Kidney epithelial cell (primary cell): Measurements from ENCODE around the gene SIX1. TPM values are rescaled to one million over a fixed set of nuclear protein-coding genes. Genes with fewer than 3 reads are reported as not detected.

ENCODE experiments used
- DNase-seq: peaks from one replicate; pipeline ENCODE4 v3.0.0-alpha.2; 2010; ENCODE audit warnings: low read depth
- H3K27me3 ChIP-seq: 2 replicates; pipeline ENCODE4 v1.6.0; 2011; ENCODE audit warnings: low read length; ENCODE audit not compliant: control insufficient read depth, insufficient read depth
- H3K36me3 ChIP-seq: 2 replicates; pipeline ENCODE4 v1.5.1; 2011; ENCODE audit warnings: low read length; ENCODE audit not compliant: control insufficient read depth, insufficient read depth
- H3K4me3 ChIP-seq: 2 replicates; pipeline ENCODE4 v1.5.1; 2011; ENCODE audit warnings: low read depth, mild to moderate bottlenecking, control low read depth, low read length
- CTCF ChIP-seq: IDR thresholded peaks from 2 replicates; pipeline ENCODE4 v1.5.1; 2011; ENCODE audit warnings: mild to moderate bottlenecking, moderate library complexity, low read length, control low read depth, inconsistent platforms; ENCODE audit not compliant: insufficient read depth, poor library complexity, severe bottlenecking
- total RNA-seq: library from RNA; depleted of rRNA; stranded (reverse); fragments of >200 nt; gene quantifications from 2 replicates; pipeline ENCODE4 v1.2.3, GENCODE V29; 2015

The SIX1 gene
- total RNA-seq, 1 donor from 2014 or later = 3.3 TPM

DNA sequence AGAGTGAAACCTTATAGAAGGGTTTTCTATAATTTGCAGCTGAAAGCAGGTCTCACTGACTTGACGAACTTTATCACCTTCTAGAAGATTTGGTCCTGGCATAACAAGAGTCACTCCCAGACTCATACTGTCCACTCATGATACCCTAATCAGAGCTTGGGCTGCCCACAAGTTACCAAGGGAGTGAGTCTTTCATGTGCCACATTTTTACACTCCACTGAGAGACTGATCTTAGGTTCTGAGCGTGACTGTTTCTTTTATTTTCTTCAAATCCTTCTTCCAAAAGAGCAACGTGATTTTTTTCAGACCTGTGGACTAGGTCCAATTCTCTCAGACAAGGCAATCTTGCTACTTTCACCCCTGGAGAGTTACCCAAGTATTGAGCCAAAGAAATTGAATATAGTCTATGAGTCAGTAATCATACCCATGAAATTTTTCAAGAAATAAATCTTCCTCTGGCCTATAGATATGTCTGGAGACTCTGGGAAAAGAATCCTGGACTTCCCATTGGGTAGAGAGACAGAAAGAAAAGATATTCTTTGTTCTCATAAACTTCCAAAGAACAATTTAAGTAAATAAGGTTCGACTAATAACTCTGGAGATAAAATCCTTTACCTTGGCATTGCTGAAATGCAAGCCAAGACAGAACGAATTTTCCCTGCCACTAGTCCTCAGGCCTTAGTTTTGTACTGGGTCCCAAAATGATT is 26.9 kb downstream of the SIX1 start:
- no peak for TF ChIP-seq CTCF
- Histone ChIP-seq H3K27me3 (no peaks in the 10 kb centered on the region), H3K4me3 (no peak overlapping the region), H3K36me3 (no peaks in the 10 kb centered on the region)
- no peak for DNase-seq

GRCh38 chr14:60621386-60621785 is 27.9 kb downstream of the SIX1 start:
- no peak for DNase-seq
- TF ChIP-seq CTCF = no peak
- H3K36me3 ChIP-seq = no peaks in the 10 kb centered on the region
- no peaks in the 10 kb centered on the region for H3K27me3 ChIP-seq
- H3K4me3 ChIP-seq = no peak overlapping the region

DNA sequence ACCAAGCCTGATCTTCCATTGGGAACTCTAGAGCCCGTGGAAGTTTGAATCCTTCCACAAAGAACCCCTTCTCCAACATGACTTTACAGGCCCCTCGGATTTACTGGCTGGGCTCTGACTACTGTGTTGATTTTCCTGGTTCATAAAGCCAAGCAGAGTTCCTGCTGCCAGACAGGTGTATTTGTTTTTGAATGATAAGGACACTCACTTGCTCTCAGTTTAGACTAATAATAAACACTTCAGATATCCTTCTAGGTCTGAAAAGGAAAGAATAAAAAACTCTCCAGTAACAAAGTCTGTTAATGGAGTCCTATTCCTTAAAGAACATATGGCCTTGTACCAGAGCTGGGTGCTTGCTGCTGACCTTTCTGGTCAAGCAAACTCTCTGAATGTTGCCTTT is 31.0 kb downstream of the SIX1 start:
- no peaks in the 10 kb centered on the region for H3K36me3 ChIP-seq
- H3K27me3 ChIP-seq = no peaks in the 10 kb centered on the region
- TF ChIP-seq CTCF = no peak
- no peak for DNase-seq
- H3K4me3 ChIP-seq = no peak overlapping the region

GRCh38 chr14:60616461-60616959 is 32.8 kb downstream of the SIX1 start:
- H3K36me3 ChIP-seq = no peaks in the 10 kb centered on the region
- no peak for TF ChIP-seq CTCF
- no peaks in the 10 kb centered on the region for H3K27me3 ChIP-seq
- no peak overlapping the region for H3K4me3 ChIP-seq
- no peak for DNase-seq

GRCh38 chr14:60602291-60602690 is 47.0 kb downstream of the SIX1 start:
- TF ChIP-seq CTCF = no peak
- H3K27me3 ChIP-seq = no peaks in the 10 kb centered on the region
- H3K4me3 ChIP-seq = no peak overlapping the region
- DNase-seq = no peak
- H3K36me3 ChIP-seq = no peaks in the 10 kb centered on the region

DNA sequence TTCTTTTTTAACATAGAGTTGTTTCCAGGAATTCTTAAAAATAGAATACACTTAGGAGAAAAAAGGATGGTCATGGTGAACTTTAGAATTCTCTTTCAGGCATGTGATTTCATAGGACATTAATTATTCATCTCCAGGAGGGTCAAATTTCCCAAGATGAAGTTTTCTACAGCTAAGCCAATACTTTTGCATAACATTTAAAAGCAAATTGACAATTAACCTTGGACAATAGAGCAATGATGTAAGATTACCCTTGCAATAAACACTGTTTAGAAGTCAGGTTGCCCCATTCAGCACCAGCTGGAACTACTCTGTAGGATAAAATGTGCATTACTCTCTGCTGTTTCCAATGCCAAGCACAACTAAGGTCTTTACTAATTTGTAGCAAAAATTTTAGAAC is 49.5 kb downstream of the SIX1 start:
- Histone ChIP-seq H3K4me3 (no peak overlapping the region), H3K27me3 (no peaks in the 10 kb centered on the region), H3K36me3 (no peaks in the 10 kb centered on the region)
- no peak for TF ChIP-seq CTCF
- DNase-seq = no peak
